Esophagus muscularis mucosa (tissue), 4 donors: ENCODE measurements around the gene RELL2.

Source experiments
- CTCF ChIP-seq, 3 experiments: fragments of 200-600 bp in 2 of 3; fragments of 450-650 bp in 1 of 3; sonication (generic) in 2 of 3; IDR thresholded peaks; one replicate each; pipeline ENCODE4 v1.5.1; 2017 to 2019; ENCODE audit warnings: antibody characterized with exemption in 3 of 3, mild to moderate bottlenecking in 2 of 3, moderate library complexity in 1 of 3
- EP300 ChIP-seq: sonication (generic); formaldehyde crosslinking; IDR thresholded peaks from one replicate; pipeline ENCODE4 v1.6.1; 2017; ENCODE audit warnings: antibody characterized with exemption
- POLR2A ChIP-seq: fragments of 450-650 bp; IDR thresholded peaks from one replicate; pipeline ENCODE4 v1.6.1; 2017; ENCODE audit warnings: antibody characterized with exemption, moderate library complexity, mild to moderate bottlenecking, low read depth
- POLR2AphosphoS5 ChIP-seq, 2 donors: sonication (generic); formaldehyde crosslinking; IDR thresholded peaks; one replicate each; pipeline ENCODE4 v1.6.1; 2017; ENCODE audit warnings: antibody characterized with exemption in 2 of 2

- peak; percentile 33 to 50 for TF ChIP-seq POLR2AphosphoS5 (IDR thresholded peaks at IDR 0.05)
- no peak for TF ChIP-seq EP300
- no peak for TF ChIP-seq CTCF (IDR thresholded peaks at IDR 0.05)
- TF ChIP-seq POLR2A, result no peak
Measured at GRCh38 chr5:141680751-141681201, 44.0 kb downstream of the RELL2 start.
